Uterus (tissue), 4 donors: ENCODE measurements around the gene RBM47. TPM values are rescaled to one million over a fixed set of nuclear protein-coding genes. Genes with fewer than 3 reads are reported as not detected.

Source experiments
- DNase-seq, 2 donors: peaks; one replicate each; pipeline ENCODE4 v3.0.0-alpha.2; 2019 to 2020
- H3K27ac ChIP-seq, 2 donors: fragments of 200-600 bp; sonication (generic); 1 replicate in 1 of 2; 2 replicates in 1 of 2; pipeline ENCODE4 v1.5.1; 2016 to 2018
- H3K27me3 ChIP-seq, 2 donors: fragments of 200-600 bp; sonication (generic); one replicate each; pipeline ENCODE4 v1.5.1; 2018 to 2019; ENCODE audit warnings: control low read depth in 1 of 2
- H3K36me3 ChIP-seq, 2 donors: fragments of 200-600 bp; sonication (generic); one replicate each; pipeline ENCODE4 v1.5.1; 2019; ENCODE audit warnings: control low read depth in 1 of 2
- H3K4me1 ChIP-seq, 2 donors: fragments of 200-600 bp; sonication (generic); one replicate each; pipeline ENCODE4 v1.5.1; 2018 to 2019; ENCODE audit warnings: control low read depth in 1 of 2
- H3K4me3 ChIP-seq, 2 donors: fragments of 200-600 bp; sonication (generic); 1 replicate in 1 of 2; 2 replicates in 1 of 2; pipeline ENCODE4 v1.5.1; 2018 to 2019; ENCODE audit warnings: mild to moderate bottlenecking in 1 of 2
- H3K9me3 ChIP-seq, 2 donors: fragments of 200-600 bp; sonication (generic); one replicate each; pipeline ENCODE4 v1.5.1; 2019; ENCODE audit warnings: control low read depth in 1 of 2
- CTCF ChIP-seq, 4 experiments: fragments of 200-600 bp in 2 of 4; fragments of 450-650 bp in 2 of 4; sonication (generic) in 2 of 4; IDR thresholded peaks; one replicate each; pipeline ENCODE4 v1.5.1; 2016 to 2019; ENCODE audit warnings: antibody characterized with exemption in 4 of 4, mild to moderate bottlenecking in 2 of 4, moderate library complexity in 1 of 4
- POLR2A ChIP-seq, 2 donors: fragments of 450-650 bp; IDR thresholded peaks; one replicate each; pipeline ENCODE4 v1.6.1; 2016; ENCODE audit warnings: antibody characterized with exemption in 2 of 2, mild to moderate bottlenecking in 1 of 2, moderate library complexity in 1 of 2
- intact Hi-C: fragments of 100-400 bp; cut with DNase I; formaldehyde crosslinking; loops from one replicate; pipeline ENCODE4 v1.15.1; 2023; ENCODE audit warnings: low total_unique reads
- total RNA-seq, 4 donors: library from RNA; depleted of rRNA in 3 of 4; stranded (reverse); fragments of >200 nt in 3 of 4; gene quantifications; one replicate each; pipeline versions ENCODE4 v1.1.0 to v1.2.4, GENCODE V29; 2014 to 2023
- donor health status: DM: yes; HTN: yes; CAD: no.

Gene RBM47
- total RNA-seq, 4 donors from 2014 or later: 3.8 to 22.3 (median 6.8) TPM

DNA sequence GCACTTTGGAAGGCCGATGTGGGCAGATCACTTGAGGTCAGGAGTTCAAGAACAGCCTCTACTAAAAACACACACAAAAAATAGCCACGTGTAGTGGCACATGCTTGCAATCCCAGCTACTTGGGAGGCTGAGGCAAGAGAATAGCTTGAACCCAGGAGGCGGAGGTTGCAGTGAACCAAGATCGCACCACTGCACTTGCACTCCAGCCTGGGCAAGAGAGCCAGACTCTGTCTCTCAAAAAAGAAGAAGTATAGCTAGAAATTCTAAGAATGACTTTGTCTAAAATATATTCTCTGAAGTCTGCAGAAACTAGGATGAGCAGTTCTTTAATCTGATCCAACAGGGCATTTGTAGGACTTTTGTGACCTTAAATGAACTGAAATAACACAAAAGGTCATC is 17.4 kb downstream of the RBM47 start:
- no peaks in the 10 kb centered on the region for H3K4me1 ChIP-seq
- intact Hi-C loops: no loop called here
- no peaks in the 10 kb centered on the region for H3K36me3 ChIP-seq
- H3K27me3 ChIP-seq: no peaks in the 10 kb centered on the region
- H3K27ac ChIP-seq: no peak overlapping the region
- TF ChIP-seq POLR2A (IDR thresholded peaks at IDR 0.05): no peak
- no peak for TF ChIP-seq CTCF (IDR thresholded peaks at IDR 0.05)
- no peak overlapping the region for H3K4me3 ChIP-seq
- H3K9me3 ChIP-seq: no peaks in the 10 kb centered on the region
- no peak for DNase-seq

GRCh38 chr4:40608628-40609027 is 21.0 kb downstream of the RBM47 start:
- no peak overlapping the region for H3K27ac ChIP-seq
- no peak for DNase-seq
- intact Hi-C loops: no loop called here
- no peaks in the 10 kb centered on the region for H3K36me3 ChIP-seq
- no peaks in the 10 kb centered on the region for H3K4me1 ChIP-seq
- no peak for TF ChIP-seq POLR2A (IDR thresholded peaks at IDR 0.05)
- no peak for TF ChIP-seq CTCF (IDR thresholded peaks at IDR 0.05)
- no peaks in the 10 kb centered on the region for H3K9me3 ChIP-seq
- no peaks in the 10 kb centered on the region for H3K27me3 ChIP-seq
- H3K4me3 ChIP-seq: no peak overlapping the region

DNA sequence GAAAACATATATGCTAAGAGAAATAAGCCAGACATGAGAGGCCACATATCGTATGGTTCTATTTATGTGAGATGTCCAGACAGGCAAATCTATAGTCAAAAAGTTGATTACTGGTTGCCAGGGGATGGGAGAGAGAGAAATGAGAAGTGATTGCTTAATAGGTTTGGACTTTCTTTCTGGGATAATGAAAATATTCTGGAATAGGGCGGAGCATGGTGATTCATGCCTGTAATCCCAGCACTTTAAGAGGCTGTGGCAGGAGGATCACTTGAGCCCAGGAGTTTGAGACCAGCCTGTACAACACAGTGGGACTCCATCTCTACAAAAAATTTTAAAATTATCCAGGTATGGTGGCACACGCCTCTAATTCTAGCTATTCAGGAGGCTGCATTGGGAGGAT is 22.4 kb downstream of the RBM47 start:
- H3K4me1 ChIP-seq: no peaks in the 10 kb centered on the region
- TF ChIP-seq POLR2A (IDR thresholded peaks at IDR 0.05) (no peak), CTCF (IDR thresholded peaks at IDR 0.05) (no peak)

DNA sequence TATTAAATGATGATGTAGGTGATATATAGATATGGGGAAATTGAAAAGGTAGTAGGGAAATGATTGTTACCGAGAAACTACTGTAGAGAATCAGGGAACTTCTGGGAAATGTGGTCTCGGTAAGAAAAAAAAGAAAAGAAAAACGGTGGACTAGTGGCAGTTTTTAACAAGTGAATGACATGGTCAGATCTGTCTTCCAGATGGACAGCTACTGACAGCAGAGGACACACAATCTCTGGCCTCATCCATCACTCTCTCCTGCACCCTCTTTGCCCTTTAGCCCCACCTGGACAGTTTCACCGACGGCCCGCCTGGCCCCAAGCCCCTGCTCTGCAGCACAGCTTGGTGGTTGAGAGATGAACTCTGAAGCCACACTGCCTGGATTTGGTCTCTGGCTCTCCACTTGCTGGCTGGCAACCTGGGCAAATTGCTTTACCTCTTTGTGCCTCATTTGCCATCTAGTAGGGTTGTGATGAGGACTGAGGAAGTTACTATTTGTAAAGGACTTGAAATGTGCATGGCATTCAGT is 23.4 kb downstream of the RBM47 start:
- H3K27ac ChIP-seq: no peak overlapping the region
- no peaks in the 10 kb centered on the region for H3K36me3 ChIP-seq
- no peak for DNase-seq
- no peaks in the 10 kb centered on the region for H3K9me3 ChIP-seq
- H3K4me1 ChIP-seq: no peaks in the 10 kb centered on the region
- H3K4me3 ChIP-seq: no peak overlapping the region
- H3K27me3 ChIP-seq: no peaks in the 10 kb centered on the region
- intact Hi-C loops: no loop called here
- TF ChIP-seq CTCF (IDR thresholded peaks at IDR 0.05) (no peak), POLR2A (IDR thresholded peaks at IDR 0.05) (no peak)

More for the DNA sequence above, 22.4 kb downstream of the RBM47 start:
- DNase-seq: no peak
- Histone ChIP-seq H3K36me3 (no peaks in the 10 kb centered on the region), H3K27ac (no peak overlapping the region), H3K9me3 (no peaks in the 10 kb centered on the region), H3K4me3 (no peak overlapping the region), H3K27me3 (no peaks in the 10 kb centered on the region)
- intact Hi-C loops: no loop called here

GRCh38 chr4:40603281-40603680 is 26.4 kb downstream of the RBM47 start:
- Histone ChIP-seq H3K36me3 (no peaks in the 10 kb centered on the region), H3K4me3 (no peak overlapping the region), H3K27me3 (no peaks in the 10 kb centered on the region), H3K9me3 (no peaks in the 10 kb centered on the region), H3K4me1 (no peaks in the 10 kb centered on the region), H3K27ac (no peak overlapping the region)
- no peak for DNase-seq
- TF ChIP-seq POLR2A (IDR thresholded peaks at IDR 0.05) (no peak), CTCF (IDR thresholded peaks at IDR 0.05) (no peak)
- intact Hi-C loops: no loop called here
